Measurements from ENCODE around the gene HS3ST6.
A peak's percentile ranks its signal among the peaks of the same experiment; 100 is the strongest.
"Not testable (repeated sequence)": the region's sequence is repeated elsewhere in the genome, so short reads cannot be mapped to it uniquely, and the experiment has no call there.

The HS3ST6 gene

GRCh38 chr16:1926271-1926670 lies 8.1 kb upstream of the HS3ST6 start:
- Histone ChIP-seq H3K27ac (no peak overlapping the region), H3K4me3 (ENCODE audit: low read depth, low read length) (no peak overlapping the region), H3K36me3 (replicated peaks) (no peaks in the 10 kb centered on the region), H3K27me3 (replicated peaks) (peaks cover 20% of the 10 kb centered on the region)
- in situ Hi-C loops (cut with HindIII; ENCODE audit: low pct_ligation_motif_present, low sequenced_read_pairs): no loop called here
- DNase-seq: no peak
- TF ChIP-seq, protein P1, sequence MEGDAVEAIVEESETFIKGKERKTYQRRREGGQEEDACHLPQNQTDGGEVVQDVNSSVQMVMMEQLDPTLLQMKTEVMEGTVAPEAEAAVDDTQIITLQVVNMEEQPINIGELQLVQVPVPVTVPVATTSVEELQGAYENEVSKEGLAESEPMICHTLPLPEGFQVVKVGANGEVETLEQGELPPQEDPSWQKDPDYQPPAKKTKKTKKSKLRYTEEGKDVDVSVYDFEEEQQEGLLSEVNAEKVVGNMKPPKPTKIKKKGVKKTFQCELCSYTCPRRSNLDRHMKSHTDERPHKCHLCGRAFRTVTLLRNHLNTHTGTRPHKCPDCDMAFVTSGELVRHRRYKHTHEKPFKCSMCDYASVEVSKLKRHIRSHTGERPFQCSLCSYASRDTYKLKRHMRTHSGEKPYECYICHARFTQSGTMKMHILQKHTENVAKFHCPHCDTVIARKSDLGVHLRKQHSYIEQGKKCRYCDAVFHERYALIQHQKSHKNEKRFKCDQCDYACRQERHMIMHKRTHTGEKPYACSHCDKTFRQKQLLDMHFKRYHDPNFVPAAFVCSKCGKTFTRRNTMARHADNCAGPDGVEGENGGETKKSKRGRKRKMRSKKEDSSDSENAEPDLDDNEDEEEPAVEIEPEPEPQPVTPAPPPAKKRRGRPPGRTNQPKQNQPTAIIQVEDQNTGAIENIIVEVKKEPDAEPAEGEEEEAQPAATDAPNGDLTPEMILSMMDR (IDR thresholded peaks at IDR 0.05; ENCODE audit: low read depth, low read length, missing control alignments): no peak

GRCh38 chr16:1924095-1924494 lies 5.9 kb upstream of the HS3ST6 start:
- DNase-seq: no peak
- Histone ChIP-seq H3K36me3 (replicated peaks) (no peaks in the 10 kb centered on the region), H3K27ac (no peak overlapping the region), H3K27me3 (replicated peaks) (peaks cover 36% of the 10 kb centered on the region), H3K4me3 (ENCODE audit: low read depth, low read length) (no peak overlapping the region)
- TF ChIP-seq, protein P1 (IDR thresholded peaks at IDR 0.05; ENCODE audit: low read depth, low read length, missing control alignments): no peak
- in situ Hi-C loops (cut with HindIII; ENCODE audit: low pct_ligation_motif_present, low sequenced_read_pairs): no loop called here

DNA sequence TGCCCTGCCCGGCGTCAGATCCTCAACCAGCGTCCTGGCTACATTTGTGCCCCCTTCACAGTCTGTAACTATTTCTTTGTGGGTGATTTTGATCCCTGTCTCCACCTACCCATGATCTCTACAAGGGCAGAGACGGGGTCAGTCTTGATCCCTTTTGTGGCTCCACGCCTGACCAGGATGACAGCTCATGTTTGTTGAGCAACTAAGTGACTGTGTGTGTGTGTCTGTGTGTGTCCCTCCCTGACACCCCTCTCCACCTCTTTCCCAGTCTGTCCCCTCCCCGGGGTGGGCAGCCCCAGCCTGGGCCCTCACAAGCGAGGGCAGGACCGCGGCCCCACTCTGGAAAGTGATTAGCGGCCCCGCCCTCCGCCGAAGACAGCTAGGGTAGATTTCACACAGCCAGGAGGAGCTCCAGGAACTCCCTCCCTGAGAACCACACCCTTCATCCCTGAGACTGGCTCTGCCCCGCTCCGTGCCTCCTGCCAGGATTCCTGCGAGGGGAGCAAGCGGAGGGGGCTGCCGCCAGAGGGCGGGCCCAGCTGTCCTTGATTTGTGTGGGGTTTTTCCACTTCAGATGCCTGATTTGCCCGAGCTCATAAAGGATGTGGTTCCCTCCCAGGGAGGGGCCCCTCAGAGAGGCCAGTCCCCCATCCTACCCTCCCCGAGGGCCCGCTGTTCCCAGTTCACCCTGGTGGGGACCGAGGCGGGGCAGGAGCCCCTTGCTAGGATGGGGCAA lies 5.3 kb upstream of the HS3ST6 start:
- TF ChIP-seq, protein P1 (IDR thresholded peaks at IDR 0.05; ENCODE audit: low read depth, low read length, missing control alignments): peak; percentile 49
- H3K36me3 ChIP-seq (replicated peaks): no peaks in the 10 kb centered on the region
- no peak overlapping the region for H3K4me3 ChIP-seq (ENCODE audit: low read depth, low read length)
- in situ Hi-C loops (cut with HindIII; ENCODE audit: low pct_ligation_motif_present, low sequenced_read_pairs): no loop called here
- no peak for DNase-seq
- H3K27ac ChIP-seq: no peak overlapping the region
- H3K27me3 ChIP-seq (replicated peaks): peaks cover 43% of the 10 kb centered on the region

DNA sequence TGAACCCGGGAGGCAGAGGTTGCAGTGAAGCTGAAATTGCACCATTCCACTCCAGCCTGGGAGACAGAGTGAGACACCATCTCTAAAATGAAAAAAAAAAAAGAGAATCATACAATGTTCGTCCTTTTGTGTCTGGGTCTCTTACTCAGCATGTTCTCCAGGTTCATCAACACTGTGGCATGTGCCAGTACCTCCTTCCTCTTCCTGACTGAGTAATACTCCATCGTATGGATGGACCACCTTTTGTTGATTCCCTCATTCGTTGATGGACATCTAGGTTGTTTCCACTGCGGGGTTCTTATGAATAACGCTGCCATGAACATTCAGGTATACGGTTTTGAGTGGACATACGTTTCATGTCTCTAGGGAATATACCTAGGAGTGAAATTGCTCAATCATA lies 4.1 kb upstream of the HS3ST6 start:
- in situ Hi-C loops (cut with HindIII; ENCODE audit: low pct_ligation_motif_present, low sequenced_read_pairs): no loop called here
- no peaks in the 10 kb centered on the region for H3K36me3 ChIP-seq (replicated peaks)
- peaks cover 49% of the 10 kb centered on the region for H3K27me3 ChIP-seq (replicated peaks)
- TF ChIP-seq, protein P1 (IDR thresholded peaks at IDR 0.05; ENCODE audit: low read depth, low read length, missing control alignments): no peak
- H3K4me3 ChIP-seq (ENCODE audit: low read depth, low read length): no peak overlapping the region
- H3K27ac ChIP-seq: no peak overlapping the region
- no peak for DNase-seq

DNA sequence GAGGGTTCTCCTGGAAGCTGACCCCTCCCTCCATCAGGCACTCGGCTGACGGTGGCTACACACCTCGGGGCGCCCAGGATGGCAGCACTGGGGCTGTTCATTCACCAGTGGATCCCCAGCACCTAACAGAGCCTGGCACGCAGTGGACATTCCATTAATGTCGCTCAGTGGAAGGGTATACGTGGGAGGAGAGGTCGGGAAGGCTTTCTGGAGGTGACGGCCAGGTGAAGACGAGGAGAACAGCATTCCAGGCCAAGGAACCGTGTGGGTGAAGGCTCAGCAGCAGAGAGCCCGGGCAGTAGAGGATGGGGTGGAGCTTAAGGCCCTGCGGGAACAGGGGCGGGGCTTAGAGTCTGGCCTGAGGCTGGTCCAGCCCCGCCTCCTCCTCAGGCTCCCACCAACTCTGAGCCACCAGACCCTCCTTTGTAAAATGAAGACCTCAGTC lies 2.5 kb upstream of the HS3ST6 start:
- peaks cover 62% of the 10 kb centered on the region for H3K27me3 ChIP-seq (replicated peaks)
- DNase-seq: no peak
- no peak overlapping the region for H3K4me3 ChIP-seq (ENCODE audit: low read depth, low read length)
- TF ChIP-seq, protein P1 (IDR thresholded peaks at IDR 0.05; ENCODE audit: low read depth, low read length, missing control alignments): no peak
- in situ Hi-C loops (cut with HindIII; ENCODE audit: low pct_ligation_motif_present, low sequenced_read_pairs): no loop called here
- no peaks in the 10 kb centered on the region for H3K36me3 ChIP-seq (replicated peaks)
- H3K27ac ChIP-seq: no peak overlapping the region

DNA sequence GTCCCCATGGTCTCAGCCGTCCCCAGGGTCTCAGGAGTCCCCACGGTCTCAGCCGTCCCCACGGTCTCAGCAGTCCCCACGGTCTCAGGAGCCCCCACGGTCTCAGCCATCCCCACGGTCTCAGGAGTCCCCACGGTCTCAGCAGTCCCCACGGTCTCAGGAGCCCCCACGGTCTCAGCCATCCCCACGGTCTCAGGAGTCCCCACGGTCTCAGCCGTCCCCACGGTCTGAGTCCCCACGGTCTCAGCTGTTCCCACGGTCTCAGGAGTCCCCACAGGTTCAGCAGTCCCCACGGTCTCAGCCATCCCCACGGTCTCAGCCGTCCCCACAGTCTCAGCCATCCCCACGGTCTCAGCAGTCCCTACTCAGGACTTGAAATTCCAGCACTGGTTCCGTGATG lies 1.9 kb upstream of the HS3ST6 start:
- in situ Hi-C loops (cut with HindIII; ENCODE audit: low pct_ligation_motif_present, low sequenced_read_pairs); DNase-seq; H3K27ac ChIP-seq; H3K36me3 ChIP-seq (replicated peaks); H3K4me3 ChIP-seq (ENCODE audit: low read depth, low read length): not testable (repeated sequence)
- peaks cover 68% of the 10 kb centered on the region for H3K27me3 ChIP-seq (replicated peaks)

Data from brain microvascular endothelial cell (primary cell).